SK-N-SH (cell line): ENCODE results near the gene NADK. TPM values are rescaled to one million over a fixed set of nuclear protein-coding genes. Genes with fewer than 3 reads are reported as not detected.

Source experiments
- CTCF ChIA-PET: fragments of 300-600, 350-600 bp; formaldehyde crosslinking; extraction: SDS; loops from one replicate; lab custom pipeline; 2021; lab: Yijun Ruan, JAX
- POLR2A ChIA-PET: fragments of 350-600 bp; sonication (Branson Sonifier 250); formaldehyde crosslinking; extraction: SDS; loops from one replicate; lab custom pipeline; 2020; ENCODE audit warnings: antibody characterized with exemption, inconsistent platforms; lab: Yijun Ruan, JAX
- DNase-seq: peaks from one replicate; pipeline ENCODE4 v3.0.0; 2012
- H2AFZ ChIP-seq: fragments of 200-600 bp; sonication (generic); 2 replicates; pipeline ENCODE4 v1.8.1; 2016; ENCODE audit warnings: antibody characterized with exemption, mild to moderate bottlenecking, low read depth
- H3F3A ChIP-seq: fragments of 200-600 bp; sonication (generic); replicated peaks from 2 replicates; pipeline ENCODE3; 2016; ENCODE audit warnings: antibody characterized with exemption, mild to moderate bottlenecking; ENCODE audit not compliant: insufficient read depth
- H3K27ac ChIP-seq, 2 experiments: fragments of 200-500 bp in 1 of 2; fragments of 200-600 bp in 1 of 2; sonication (Bioruptor generic) in 1 of 2; sonication (generic), shearing (Covaris generic) in 1 of 2; 2 replicates each; pipeline versions ENCODE4 v1.5.1 to v1.6.1; 2014 to 2016; ENCODE audit warnings: low read depth in 2 of 2, inconsistent platforms in 1 of 2, low read length in 1 of 2, mild to moderate bottlenecking in 1 of 2, mixed read lengths in 1 of 2
- H3K27me3 ChIP-seq: fragments of 200-600 bp; sonication (generic), shearing (Covaris generic); 2 replicates; pipeline ENCODE4 v1.6.1; 2016; ENCODE audit warnings: mixed run types; ENCODE audit not compliant: insufficient read depth
- H3K36me3 ChIP-seq, 2 experiments: fragments of 200-500 bp in 1 of 2; fragments of 200-600 bp in 1 of 2; sonication (Bioruptor generic) in 1 of 2; sonication (generic) in 1 of 2; replicated peaks in 1 of 2; 2 replicates each; pipeline versions ENCODE3 to v1.5.1; 2014 to 2016; ENCODE audit warnings: low read length in 1 of 2, mild to moderate bottlenecking in 1 of 2; ENCODE audit not compliant: insufficient read depth in 2 of 2, control insufficient read depth in 1 of 2
- H3K4me1 ChIP-seq, 2 experiments: fragments of 200-500 bp in 1 of 2; fragments of 200-600 bp in 1 of 2; sonication (Bioruptor generic) in 1 of 2; sonication (generic), shearing (Covaris generic) in 1 of 2; 2 replicates each; pipeline versions ENCODE4 v1.5.1 to v1.6.1; 2014 to 2016; ENCODE audit warnings: low read depth in 1 of 2, low read length in 1 of 2, mixed run types in 1 of 2; ENCODE audit not compliant: insufficient read depth in 2 of 2, control insufficient read depth in 1 of 2
- H3K4me2 ChIP-seq: fragments of 200-600 bp; sonication (generic), shearing (Covaris generic); 2 replicates; pipeline ENCODE4 v1.6.1; 2017; ENCODE audit warnings: mixed run types
- H3K4me3 ChIP-seq, 2 experiments: fragments of 200-500 bp in 1 of 2; fragments of 200-600 bp in 1 of 2; sonication (Bioruptor generic) in 1 of 2; sonication (generic), shearing (Covaris generic) in 1 of 2; 2 replicates each; pipeline versions ENCODE4 v1.5.1 to v1.8.1; 2014 to 2016; ENCODE audit warnings: low read depth in 2 of 2, inconsistent platforms in 1 of 2, low read length in 1 of 2, mild to moderate bottlenecking in 1 of 2, mixed read lengths in 1 of 2, moderate library complexity in 1 of 2
- H3K79me2 ChIP-seq: fragments of 200-600 bp; sonication (generic); 2 replicates; pipeline ENCODE4 v1.8.1; 2017; ENCODE audit warnings: mild to moderate bottlenecking; ENCODE audit not compliant: insufficient read depth
- H3K9ac ChIP-seq: fragments of 200-600 bp; sonication (generic); 2 replicates; pipeline ENCODE4 v1.6.1; 2017; ENCODE audit warnings: mixed run types
- H3K9me2 ChIP-seq: fragments of 200-600 bp; sonication (generic); 2 replicates; pipeline ENCODE4 v1.6.1; 2017; ENCODE audit warnings: mixed run types
- H3K9me3 ChIP-seq: fragments of 200-600 bp; sonication (generic); 2 replicates; pipeline ENCODE4 v1.6.1; 2017; ENCODE audit warnings: mixed run types, mild to moderate bottlenecking, moderate library complexity
- H4K20me1 ChIP-seq: fragments of 200-600 bp; sonication (generic); 2 replicates; pipeline ENCODE4 v1.6.1; 2017; ENCODE audit warnings: mild to moderate bottlenecking, mixed run types; ENCODE audit not compliant: insufficient read depth
- FOXM1 ChIP-seq: IDR thresholded peaks from 2 replicates; pipeline ENCODE4 v1.4.0; 2012; ENCODE audit warnings: low read depth, mild to moderate bottlenecking
- GATA2 ChIP-seq: sonication (generic); formaldehyde crosslinking; IDR thresholded peaks from 2 replicates; pipeline ENCODE4 v1.5.0; 2020; ENCODE audit warnings: mild to moderate bottlenecking, missing genetic modification reagents
- IRF3 ChIP-seq: fragments of 150-350 bp; IDR thresholded peaks from 2 replicates; pipeline ENCODE4 v1.6.1; 2016; ENCODE audit warnings: mild to moderate bottlenecking, low read depth, low read length
- JUND ChIP-seq: IDR thresholded peaks from 2 replicates; pipeline ENCODE4 v1.4.0; 2012
- MAX ChIP-seq: IDR thresholded peaks from 2 replicates; pipeline ENCODE4 v1.4.0; 2012; ENCODE audit warnings: low read depth
- NFIC ChIP-seq: IDR thresholded peaks from 2 replicates; pipeline ENCODE4 v1.4.0; 2012; ENCODE audit warnings: borderline replicate concordance
- NRF1 ChIP-seq: IDR thresholded peaks from 2 replicates; pipeline ENCODE4 v1.6.1; 2012; ENCODE audit warnings: low read depth, mild to moderate bottlenecking, low read length
- RAD21 ChIP-seq: IDR thresholded peaks from 2 replicates; pipeline ENCODE4 v1.6.1; 2012; ENCODE audit warnings: mild to moderate bottlenecking, low read length
- RCOR1 ChIP-seq: fragments of 150-350 bp; IDR thresholded peaks from 2 replicates; pipeline ENCODE4 v1.6.1; 2017; ENCODE audit warnings: antibody characterized with exemption, low read length
- REST ChIP-seq: IDR thresholded peaks from 2 replicates; pipeline ENCODE4 v1.6.1; 2012; ENCODE audit warnings: mild to moderate bottlenecking, low read depth, low read length, moderate library complexity
- RFX5 ChIP-seq: IDR thresholded peaks from 2 replicates; pipeline ENCODE4 v1.6.1; 2012; ENCODE audit warnings: mild to moderate bottlenecking, improper control_type of control experiment, low read length
- RXRA ChIP-seq: IDR thresholded peaks from 2 replicates; pipeline ENCODE4 v1.4.0; 2012; ENCODE audit warnings: low read depth, mild to moderate bottlenecking, borderline replicate concordance
- SIN3A ChIP-seq: IDR thresholded peaks from 2 replicates; pipeline ENCODE4 v1.6.1; 2012; ENCODE audit warnings: low read depth, mild to moderate bottlenecking, low read length, moderate library complexity, borderline replicate concordance
- TAF1 ChIP-seq: IDR thresholded peaks from 2 replicates; pipeline ENCODE4 v1.6.1; 2012; ENCODE audit warnings: low read depth, mild to moderate bottlenecking, low read length, moderate library complexity, borderline replicate concordance
- TCF12 ChIP-seq: IDR thresholded peaks from 2 replicates; pipeline ENCODE4 v1.4.0; 2012
- TEAD4 ChIP-seq: IDR thresholded peaks from 2 replicates; pipeline ENCODE4 v1.4.0; 2012; ENCODE audit warnings: mild to moderate bottlenecking, borderline replicate concordance; ENCODE audit not compliant: insufficient read depth
- USF1 ChIP-seq: IDR thresholded peaks from 2 replicates; pipeline ENCODE4 v1.4.0; 2012; ENCODE audit warnings: low read depth, borderline replicate concordance
- ZBTB33 ChIP-seq: IDR thresholded peaks from 2 replicates; pipeline ENCODE4 v1.4.0; 2012; ENCODE audit warnings: low read depth, borderline replicate concordance
- WGBS: methylation state at CpG from one replicate; pipeline ENCODE4 v1.1.6; 2017; ENCODE audit warnings: low lambda C conversion rate; 5-methylcytosine and 5-hydroxymethylcytosine counted together
- polyA plus RNA-seq, 3 experiments: library from polyadenylated mRNA; depleted of rRNA; stranded (reverse); fragments of >200 nt; gene quantifications; 2 replicates each; pipeline ENCODE4 v1.2.3, GENCODE V29; 2012

The NADK gene
- polyA plus RNA-seq, 1 of the 3 experiments (the other 2 are of a cell fraction), result 70.4 TPM

GRCh38 chr1:1786836-1787605, 8.8 kb upstream of the NADK start:
- peaks cover 0 to 4% of the 10 kb centered on the region in 2 experiments; a peak in 1 of 4 replicates for H3K4me1 ChIP-seq
- WGBS, result 96% methylated on average over 20 of the region's 20 CpGs
- no peak overlapping the region for H3K4me2 ChIP-seq
- H3K9me2 ChIP-seq, result no peaks in the 10 kb centered on the region
- peaks cover 58% of the 10 kb centered on the region; the same call in 1 of the 2 replicates for H3K79me2 ChIP-seq
- DNase-seq, result no peak
- no peak overlapping the region for H3K9ac ChIP-seq
- ChIA-PET POLR2A (no interaction called here), CTCF (interaction anchor here (1.8 to 3.5 kb wide), 2 partner anchors 102 to 119 kb away, joined by 5 to 25 read pairs; no protein-coding TSS in a partner anchor)
- H4K20me1 ChIP-seq, result peaks cover 29% of the 10 kb centered on the region; the same call in 1 of the 2 replicates
- peak overlapping the region in 1 of 2 experiments; percentile 4; a peak in 1 of 4 replicates for H3K27ac ChIP-seq
- H3K4me3 ChIP-seq, result no peak overlapping the region
- H3K9me3 ChIP-seq, result no peaks in the 10 kb centered on the region
- TF ChIP-seq RCOR1, result no peak
- TF ChIP-seq TEAD4, result no peak
- TF ChIP-seq RXRA, result no peak
- no peak for TF ChIP-seq IRF3
- no peak for TF ChIP-seq RFX5
- TF ChIP-seq REST, result no peak
- no peak for TF ChIP-seq GATA2 (CRISPR knock-in tag)
- TF ChIP-seq FOXM1, result no peak
- TF ChIP-seq MAX, result no peak
- no peak for TF ChIP-seq TCF12
- TF ChIP-seq SIN3A, result no peak
- TF ChIP-seq ZBTB33, result no peak
- no peak for TF ChIP-seq USF1
- no peak for TF ChIP-seq TAF1
- TF ChIP-seq NFIC, result no peak
- TF ChIP-seq NRF1, result no peak
- TF ChIP-seq RAD21, result no peak
- TF ChIP-seq JUND, result no peak
- TF ChIP-seq, all 33 proteins: peak for 0
- peaks cover 31% of the 10 kb centered on the region for H3F3A ChIP-seq
- peaks cover 38 to 65% of the 10 kb centered on the region in 2 experiments for H3K36me3 ChIP-seq
- no peak overlapping the region for H2AFZ ChIP-seq
- H3K27me3 ChIP-seq, result no peaks in the 10 kb centered on the region
